SK-N-SH (cell line): ENCODE measurements around the gene ZNF664.

Source experiments
- GATA2 ChIP-seq: sonication (generic); formaldehyde crosslinking; IDR thresholded peaks from 2 replicates; pipeline ENCODE4 v1.5.0; 2020; ENCODE audit warnings: mild to moderate bottlenecking, missing genetic modification reagents
- NRF1 ChIP-seq: IDR thresholded peaks from 2 replicates; pipeline ENCODE4 v1.6.1; 2012; ENCODE audit warnings: low read depth, mild to moderate bottlenecking, low read length
- RAD21 ChIP-seq: IDR thresholded peaks from 2 replicates; pipeline ENCODE4 v1.6.1; 2012; ENCODE audit warnings: mild to moderate bottlenecking, low read length
- RCOR1 ChIP-seq: fragments of 150-350 bp; IDR thresholded peaks from 2 replicates; pipeline ENCODE4 v1.6.1; 2017; ENCODE audit warnings: antibody characterized with exemption, low read length
- TF ChIP-seq, protein P1 (sequence below): fragments of 200-600 bp; sonication (generic); IDR thresholded peaks from 2 replicates; pipeline ENCODE4 v1.6.1; 2017; ENCODE audit warnings: antibody characterized with exemption, mild to moderate bottlenecking, moderate library complexity
- TF ChIP-seq, protein P2 (sequence below): fragments of 150-350 bp; IDR thresholded peaks from 2 replicates; pipeline ENCODE4 v1.6.1; 2017; ENCODE audit warnings: antibody characterized with exemption, low read length, low read depth, borderline replicate concordance
- TF ChIP-seq, protein P3 (sequence below): IDR thresholded peaks from 2 replicates; pipeline ENCODE4 v1.4.0; 2012; ENCODE audit warnings: low read depth

DNA sequence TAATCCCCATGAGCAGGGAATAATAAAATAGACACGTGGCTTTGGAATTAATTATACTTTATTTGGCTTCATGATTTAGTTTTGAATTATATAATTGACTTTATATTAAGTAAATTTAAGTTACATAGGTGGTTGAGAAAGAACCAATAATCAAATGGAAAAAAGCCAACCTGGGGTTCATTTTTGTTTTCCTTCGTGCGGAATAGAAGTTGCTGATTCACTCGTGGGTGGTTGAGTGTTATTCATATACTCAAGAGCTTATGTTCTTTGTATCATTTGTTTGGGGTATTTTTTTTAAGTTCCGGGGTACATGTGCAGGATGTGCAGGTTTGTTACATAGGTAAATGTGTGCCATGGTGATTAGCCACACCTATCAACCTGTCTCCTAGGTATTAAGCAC is 58.0 kb downstream of the ZNF664 start:
- TF ChIP-seq, protein P1, sequence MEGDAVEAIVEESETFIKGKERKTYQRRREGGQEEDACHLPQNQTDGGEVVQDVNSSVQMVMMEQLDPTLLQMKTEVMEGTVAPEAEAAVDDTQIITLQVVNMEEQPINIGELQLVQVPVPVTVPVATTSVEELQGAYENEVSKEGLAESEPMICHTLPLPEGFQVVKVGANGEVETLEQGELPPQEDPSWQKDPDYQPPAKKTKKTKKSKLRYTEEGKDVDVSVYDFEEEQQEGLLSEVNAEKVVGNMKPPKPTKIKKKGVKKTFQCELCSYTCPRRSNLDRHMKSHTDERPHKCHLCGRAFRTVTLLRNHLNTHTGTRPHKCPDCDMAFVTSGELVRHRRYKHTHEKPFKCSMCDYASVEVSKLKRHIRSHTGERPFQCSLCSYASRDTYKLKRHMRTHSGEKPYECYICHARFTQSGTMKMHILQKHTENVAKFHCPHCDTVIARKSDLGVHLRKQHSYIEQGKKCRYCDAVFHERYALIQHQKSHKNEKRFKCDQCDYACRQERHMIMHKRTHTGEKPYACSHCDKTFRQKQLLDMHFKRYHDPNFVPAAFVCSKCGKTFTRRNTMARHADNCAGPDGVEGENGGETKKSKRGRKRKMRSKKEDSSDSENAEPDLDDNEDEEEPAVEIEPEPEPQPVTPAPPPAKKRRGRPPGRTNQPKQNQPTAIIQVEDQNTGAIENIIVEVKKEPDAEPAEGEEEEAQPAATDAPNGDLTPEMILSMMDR, result no peak
- no peak for TF ChIP-seq RAD21
- TF ChIP-seq, protein P2, sequence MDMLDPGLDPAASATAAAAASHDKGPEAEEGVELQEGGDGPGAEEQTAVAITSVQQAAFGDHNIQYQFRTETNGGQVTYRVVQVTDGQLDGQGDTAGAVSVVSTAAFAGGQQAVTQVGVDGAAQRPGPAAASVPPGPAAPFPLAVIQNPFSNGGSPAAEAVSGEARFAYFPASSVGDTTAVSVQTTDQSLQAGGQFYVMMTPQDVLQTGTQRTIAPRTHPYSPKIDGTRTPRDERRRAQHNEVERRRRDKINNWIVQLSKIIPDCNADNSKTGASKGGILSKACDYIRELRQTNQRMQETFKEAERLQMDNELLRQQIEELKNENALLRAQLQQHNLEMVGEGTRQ, result no peak
- no peak for TF ChIP-seq GATA2 (CRISPR knock-in tag)
- no peak for TF ChIP-seq NRF1
- TF ChIP-seq RCOR1, result no peak
- TF ChIP-seq, protein P3, sequence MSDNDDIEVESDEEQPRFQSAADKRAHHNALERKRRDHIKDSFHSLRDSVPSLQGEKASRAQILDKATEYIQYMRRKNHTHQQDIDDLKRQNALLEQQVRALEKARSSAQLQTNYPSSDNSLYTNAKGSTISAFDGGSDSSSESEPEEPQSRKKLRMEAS, result no peak
